GM23248 (cell line): Measurements from ENCODE around the gene TIMD4.

Experiments used
- EZH2 ChIP-seq: fragments of 200-600 bp; sonication (generic); IDR thresholded peaks from 2 replicates; pipeline ENCODE4 v1.6.1; 2018; ENCODE audit warnings: antibody characterized with exemption, mild to moderate bottlenecking; ENCODE audit not compliant: insufficient read depth, poor library complexity, severe bottlenecking
- EZH2phosphoT487 ChIP-seq: fragments of 200-600 bp; sonication (generic); IDR thresholded peaks from 2 replicates; pipeline ENCODE4 v1.6.1; 2018; ENCODE audit warnings: antibody characterized with exemption, moderate library complexity, mild to moderate bottlenecking, low read depth; ENCODE audit not compliant: insufficient read depth

DNA sequence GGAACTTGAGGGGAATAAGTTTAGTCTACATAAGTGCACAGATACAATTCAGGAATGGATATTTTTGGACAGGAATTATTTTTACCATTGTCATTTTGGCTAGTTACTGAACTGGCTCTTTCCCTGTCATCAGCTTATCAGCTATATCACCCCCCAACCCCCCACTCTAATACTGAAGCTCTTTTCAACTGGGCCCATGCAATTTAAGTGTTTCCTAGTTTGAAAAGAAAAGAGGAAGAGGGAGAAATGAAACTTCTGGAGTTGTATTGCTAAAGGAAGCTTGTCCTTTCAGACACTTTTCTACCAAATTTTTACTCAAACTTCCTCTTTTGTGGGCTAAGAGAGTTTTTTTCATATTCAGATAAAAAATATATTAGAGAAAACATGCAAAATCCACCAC, 18.5 kb upstream of the TIMD4 start:
- TF ChIP-seq EZH2 (no peak), EZH2phosphoT487 (no peak)
